SIG-M5 (cell line): ENCODE data around the gene CHRD.
"Not testable (repeated sequence)": the region's sequence is repeated elsewhere in the genome, so short reads cannot be mapped to it uniquely, and the experiment has no call there.

Source experiments
- DNase-seq: peaks from one replicate; lab custom pipeline; 2025; lab: John Stamatoyannopoulos, UW

The CHRD gene

DNA sequence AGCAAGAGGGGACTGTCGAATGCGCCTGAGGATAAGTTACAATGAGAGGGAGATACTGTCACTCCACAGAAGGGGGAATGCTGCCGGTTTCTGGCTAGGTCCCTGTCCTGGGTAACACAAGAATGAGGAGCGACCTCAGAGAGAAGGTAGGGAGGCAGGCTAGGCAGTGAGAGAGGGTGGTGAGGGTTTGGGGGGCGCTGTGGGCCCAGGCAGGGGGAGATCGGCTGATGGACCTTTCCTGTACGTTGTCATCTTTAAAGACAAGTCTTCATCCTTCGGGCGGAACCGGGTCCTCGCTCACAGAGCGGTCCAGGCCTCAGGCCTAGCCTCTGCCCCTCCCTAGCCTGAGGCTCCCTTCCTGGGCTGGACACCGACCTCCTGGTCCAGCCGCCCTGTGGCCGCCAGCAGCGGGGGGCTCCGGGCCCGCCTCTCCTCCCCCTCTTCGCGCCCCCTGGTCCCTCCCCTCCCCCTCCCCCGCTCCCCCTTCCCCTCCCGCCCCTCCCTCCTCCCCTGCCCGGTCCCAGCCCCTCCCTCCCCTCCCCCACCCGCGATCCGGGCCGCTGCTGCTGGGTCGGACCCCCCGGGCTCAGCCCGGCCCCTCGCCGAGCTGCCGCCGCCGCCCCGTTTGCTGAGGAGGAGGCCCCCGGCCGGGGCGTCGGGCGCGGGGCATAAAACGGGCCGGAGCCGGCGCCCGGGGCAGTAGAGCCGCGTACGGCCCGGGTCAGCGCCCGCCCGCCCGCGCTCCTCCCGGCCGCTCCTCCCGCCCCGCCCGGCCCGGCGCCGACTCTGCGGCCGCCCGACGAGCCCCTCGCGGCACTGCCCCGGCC lies at the start of gene CHRD:
CHRD (plus strand) TSS at position 697 of the 827 bp plus-strand sequence. CDS start 265 bp downstream, outside the sequence.
- DNase-seq: no peak

DNA sequence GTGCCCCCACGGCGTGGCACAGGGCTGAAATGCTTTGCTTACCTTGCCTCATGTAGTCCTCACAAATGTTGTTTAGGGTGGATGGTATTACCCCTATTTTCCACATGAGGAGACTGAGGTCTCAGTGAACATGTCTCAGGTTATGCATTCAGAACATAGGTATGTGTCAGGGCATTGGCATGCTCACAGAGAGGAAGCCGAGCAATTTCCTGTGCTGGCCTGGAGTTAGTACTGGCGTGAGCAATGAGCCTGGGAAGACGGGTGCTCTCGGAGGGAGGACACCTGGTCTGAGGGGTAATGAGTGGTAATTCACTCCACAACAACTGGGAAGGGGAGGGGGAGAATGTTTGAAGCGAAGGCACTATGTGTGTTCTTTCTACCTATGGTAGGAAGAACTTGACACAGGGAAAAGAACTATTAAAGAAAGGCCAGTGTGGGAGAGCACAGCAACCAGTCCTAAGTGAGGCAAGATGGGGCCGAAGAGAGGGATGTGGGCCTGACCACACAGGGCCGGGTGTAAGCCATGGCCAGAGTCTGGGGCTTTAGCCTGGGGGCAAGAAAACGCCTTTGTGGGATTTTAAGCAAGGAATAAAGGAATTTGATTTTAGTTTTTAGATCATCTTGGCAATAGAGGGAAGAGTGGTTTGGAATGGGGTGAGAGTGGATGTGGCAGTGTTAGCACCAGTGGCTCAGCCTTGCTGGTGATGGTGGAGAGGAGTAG lies 47.3 kb upstream of the CHRD start:
- no peak for DNase-seq

DNA sequence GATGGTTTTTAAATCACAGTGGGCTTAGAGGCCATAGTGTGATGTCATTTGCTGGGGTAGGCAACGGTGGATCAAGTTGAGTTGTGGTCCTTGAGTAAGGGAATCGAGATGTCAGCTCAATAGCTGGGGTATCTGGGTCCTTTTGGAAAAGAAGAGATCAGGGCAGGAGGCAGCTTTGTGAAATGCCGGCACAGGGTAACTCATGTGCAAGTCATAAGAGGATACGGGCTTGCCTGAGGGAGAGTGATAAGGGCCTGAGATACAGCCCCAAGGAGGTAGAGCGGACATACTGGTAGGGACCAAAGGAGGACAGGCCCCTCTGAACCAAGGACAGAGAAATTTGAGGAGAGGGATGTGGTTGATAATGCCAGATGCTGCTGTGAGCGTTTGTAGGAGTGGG lies 46.7 kb upstream of the CHRD start:
- DNase-seq: no peak

DNA sequence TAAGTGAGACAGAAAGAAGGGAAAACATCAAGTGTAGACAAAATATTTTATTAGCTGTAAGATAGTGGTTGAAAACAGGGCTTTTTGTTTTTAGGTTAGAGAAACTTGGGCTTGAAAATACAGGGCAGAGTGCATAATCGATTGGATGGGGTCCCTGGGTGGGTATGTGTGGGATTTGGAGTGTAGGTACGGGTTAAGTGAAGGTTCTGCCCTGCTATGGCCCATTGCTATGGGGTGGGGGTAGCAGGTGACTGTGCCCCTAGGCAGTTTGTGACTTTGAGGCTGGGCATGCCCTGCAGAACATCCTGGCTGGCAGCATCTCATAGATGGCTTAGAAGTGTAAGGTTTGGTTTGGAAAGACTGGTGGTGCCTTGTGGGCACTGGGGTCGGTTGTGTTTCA lies 46.2 kb upstream of the CHRD start:
- DNase-seq: no peak

DNA sequence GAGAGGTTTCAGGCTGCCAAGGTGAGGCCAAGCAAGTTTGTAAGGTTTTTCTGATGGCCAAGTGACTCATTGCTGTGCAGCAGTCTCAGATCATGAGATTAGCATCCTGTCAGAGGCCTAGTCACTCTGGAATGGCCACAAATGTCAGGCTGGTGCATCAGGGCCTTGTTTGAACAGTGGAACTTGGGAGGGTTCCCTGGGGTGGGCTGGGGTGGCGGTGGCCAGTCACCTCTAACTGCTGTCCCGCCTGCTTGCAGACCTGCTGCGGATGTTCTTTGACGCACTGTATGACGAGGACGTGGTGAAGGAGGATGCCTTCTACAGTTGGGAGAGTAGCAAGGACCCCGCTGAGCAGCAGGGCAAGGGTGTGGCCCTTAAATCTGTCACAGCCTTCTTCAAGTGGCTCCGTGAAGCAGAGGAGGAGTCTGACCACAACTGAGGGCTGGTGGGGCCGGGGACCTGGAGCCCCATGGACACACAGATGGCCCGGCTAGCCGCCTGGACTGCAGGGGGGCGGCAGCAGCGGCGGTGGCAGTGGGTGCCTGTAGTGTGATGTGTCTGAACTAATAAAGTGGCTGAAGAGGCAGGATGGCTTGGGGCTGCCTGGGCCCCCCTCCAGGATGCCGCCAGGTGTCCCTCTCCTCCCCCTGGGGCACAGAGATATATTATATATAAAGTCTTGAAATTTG lies 45.2 kb upstream of the CHRD start:
- no peak for DNase-seq

DNA sequence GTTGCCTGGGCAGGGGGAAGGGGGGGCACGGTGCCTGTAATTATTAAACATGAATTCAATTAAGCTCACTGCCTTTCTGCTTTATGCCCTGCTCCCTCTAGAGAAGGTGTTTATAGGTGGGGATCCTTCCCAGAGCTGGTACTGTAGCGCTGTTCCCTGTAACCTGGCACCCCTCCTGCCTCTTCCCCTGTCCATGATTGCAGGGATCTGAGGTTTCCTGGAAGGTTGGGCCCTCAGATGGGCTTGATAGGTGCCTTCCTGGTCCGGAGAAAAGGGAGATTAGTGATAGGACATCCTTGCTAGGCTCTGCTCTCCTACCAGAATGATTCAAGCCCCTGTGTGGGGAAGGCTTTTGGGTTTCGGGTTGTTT lies 44.6 kb upstream of the CHRD start:
- no peak for DNase-seq

DNA sequence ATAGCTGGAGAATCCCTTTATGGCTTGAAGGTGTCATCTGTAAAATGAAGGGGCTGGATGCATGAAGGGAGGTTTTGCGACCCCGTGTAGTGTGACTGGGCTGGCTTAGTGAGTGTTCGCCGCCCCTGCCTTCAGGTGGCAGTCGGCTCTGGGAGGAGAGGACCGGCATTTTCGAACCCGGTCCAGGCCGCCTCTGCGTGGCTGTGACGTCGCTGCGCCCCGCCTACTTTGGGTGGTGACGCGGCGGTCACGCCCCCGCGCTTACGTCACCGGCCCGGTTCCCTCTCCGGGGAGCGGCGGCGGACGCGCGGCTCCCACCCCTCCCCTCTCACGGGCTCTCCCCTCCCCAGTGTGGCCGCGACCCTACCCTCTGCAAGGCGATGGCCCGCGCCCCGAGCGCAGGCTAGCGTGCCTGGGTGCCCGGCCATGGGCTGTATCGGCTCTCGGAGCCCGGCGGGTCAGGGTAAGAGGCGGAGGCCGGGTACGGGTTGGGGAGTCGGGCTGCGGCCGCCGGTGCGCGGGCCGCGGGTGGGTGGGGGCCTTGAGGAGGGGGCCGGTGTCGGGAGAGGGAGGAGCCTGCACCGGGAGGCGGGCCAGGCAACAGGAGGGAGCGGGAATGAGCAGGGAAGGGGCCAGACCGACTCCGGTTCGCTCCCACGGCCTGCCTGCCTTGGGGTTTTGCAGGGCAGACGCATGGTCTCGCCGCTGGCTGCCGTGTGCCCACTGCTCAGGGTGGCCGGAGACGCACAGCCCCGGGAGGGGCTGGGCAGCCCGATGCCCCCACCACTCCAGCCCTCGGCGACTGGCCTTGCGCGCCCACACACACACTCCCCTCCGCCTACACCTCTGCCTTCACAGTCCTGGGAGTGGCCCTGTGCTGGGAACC lies 44.0 kb upstream of the CHRD start:
- no peak for DNase-seq

DNA sequence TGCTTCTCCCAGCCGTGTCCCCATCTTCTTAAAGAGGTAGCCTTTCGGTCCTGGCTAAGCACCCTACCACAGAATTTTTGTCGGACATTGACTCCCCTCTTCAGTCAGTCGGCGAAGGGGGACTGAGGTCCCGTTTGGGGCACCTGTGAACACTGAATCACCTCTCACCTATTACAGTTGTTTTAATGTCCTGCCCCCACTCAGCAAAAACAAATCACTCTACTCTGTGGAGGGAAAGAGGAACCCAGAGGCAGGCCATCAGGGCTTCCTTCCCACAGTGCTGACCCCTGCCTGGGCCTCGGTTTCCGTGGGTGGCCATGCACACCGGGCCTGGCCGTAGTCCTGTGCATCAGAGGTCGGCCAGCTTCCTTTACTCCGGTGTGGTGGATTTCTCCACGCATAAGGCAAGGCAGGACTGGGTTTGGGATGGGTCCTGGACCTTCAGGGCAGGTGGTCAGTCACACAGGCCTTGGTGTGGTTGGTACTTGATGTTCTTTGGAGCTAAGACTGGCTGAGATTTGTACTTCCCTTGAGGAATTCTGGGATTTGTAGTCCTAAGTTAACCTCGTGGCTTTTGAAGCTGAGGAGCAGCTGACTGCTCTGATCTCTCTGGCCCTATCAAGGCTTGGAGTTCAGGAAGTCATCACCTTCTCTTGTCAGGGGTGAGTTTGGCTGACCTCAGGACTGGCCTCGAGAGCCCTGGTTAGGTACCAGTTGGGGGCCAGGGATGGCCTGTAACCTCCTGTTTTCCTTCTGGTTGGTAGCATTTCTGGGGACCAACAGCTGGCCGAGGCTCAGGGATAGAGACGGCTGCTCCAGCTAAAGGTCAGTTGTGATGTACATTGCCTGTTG lies 43.1 kb upstream of the CHRD start:
- DNase-seq: no peak

DNA sequence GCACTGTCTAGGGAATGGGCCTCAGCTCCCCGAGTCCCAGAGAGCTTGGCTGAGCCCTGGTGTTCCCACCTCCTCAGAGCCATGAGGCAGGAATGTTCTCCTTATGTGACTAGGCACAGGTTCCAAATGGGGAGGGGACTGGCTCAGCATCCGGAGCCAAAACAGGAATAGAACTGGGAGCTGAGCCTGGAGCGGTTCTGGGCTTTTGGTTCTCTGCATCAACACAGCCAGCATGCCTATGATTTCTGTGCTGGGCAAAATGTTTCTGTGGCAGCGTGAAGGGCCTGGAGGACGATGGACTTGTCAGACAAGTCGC lies 42.5 kb upstream of the CHRD start, which contains the start of gene FAM131A:
FAM131A (plus strand) TSS at position 202 of the 316 bp plus-strand sequence; CDS start at position 233, 31 bp downstream.
- no peak for DNase-seq

DNA sequence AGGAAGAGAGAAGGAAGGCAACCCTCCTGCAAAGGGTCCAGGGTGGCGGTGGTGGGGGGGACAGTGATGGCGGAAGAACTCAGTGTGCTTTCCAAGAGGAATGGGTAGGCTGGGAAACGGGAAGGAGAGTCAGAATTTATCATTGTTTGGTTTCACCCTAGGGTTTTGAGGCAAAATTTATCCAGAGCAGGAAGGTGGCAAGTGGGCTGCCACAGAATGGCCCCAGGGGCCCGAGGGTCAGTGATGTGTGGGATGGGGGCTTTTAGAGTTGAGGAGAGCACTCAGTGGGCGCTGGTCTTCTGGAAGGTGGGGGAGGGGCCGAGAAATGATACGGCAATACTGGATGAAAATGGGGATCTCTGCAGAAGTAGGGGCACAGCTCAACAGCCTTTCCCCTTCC lies 41.9 kb upstream of the CHRD start:
- no peak for DNase-seq

DNA sequence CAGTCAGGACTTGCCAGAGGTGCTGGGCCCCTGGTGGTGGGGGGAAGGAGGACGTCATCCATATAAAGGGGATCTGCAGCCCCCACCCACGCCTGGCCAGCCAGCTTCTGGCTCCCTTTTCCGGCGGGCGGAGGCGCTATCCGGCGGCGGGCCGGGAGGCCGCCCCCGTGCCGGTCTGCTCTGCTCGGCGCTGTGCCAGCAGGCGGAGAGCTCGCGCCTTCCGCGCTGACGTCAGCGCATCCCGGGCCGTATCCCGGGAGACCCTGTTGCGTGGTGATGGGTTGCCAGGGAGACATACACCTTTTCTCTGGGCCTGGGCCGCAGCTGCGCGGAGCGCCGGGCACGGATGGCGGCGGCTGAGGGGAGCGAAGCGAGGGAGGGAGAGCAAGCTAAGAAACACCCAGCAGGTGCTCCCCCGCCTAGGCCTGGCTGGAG lies 41.3 kb upstream of the CHRD start:
- no peak for DNase-seq

DNA sequence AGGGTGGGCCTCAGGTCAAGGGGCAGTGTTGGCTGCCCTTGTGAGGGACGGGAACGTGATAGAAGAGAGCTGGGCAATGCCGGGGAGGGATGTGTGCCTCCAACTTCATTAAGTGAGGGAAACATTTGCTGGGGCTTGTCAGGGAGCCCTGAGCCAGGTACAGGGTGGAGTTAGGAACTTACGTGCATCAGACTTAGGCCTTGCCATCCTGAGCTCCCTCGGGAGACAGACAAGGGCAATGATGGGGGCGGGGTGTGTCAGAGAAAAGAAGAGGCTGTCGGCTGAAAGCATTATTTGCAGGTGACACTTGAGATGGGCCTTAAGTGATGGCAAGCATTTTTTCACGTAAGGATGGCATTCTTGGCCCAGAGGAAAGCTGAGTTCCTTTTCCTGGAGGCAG lies 40.9 kb upstream of the CHRD start:
- no peak for DNase-seq

DNA sequence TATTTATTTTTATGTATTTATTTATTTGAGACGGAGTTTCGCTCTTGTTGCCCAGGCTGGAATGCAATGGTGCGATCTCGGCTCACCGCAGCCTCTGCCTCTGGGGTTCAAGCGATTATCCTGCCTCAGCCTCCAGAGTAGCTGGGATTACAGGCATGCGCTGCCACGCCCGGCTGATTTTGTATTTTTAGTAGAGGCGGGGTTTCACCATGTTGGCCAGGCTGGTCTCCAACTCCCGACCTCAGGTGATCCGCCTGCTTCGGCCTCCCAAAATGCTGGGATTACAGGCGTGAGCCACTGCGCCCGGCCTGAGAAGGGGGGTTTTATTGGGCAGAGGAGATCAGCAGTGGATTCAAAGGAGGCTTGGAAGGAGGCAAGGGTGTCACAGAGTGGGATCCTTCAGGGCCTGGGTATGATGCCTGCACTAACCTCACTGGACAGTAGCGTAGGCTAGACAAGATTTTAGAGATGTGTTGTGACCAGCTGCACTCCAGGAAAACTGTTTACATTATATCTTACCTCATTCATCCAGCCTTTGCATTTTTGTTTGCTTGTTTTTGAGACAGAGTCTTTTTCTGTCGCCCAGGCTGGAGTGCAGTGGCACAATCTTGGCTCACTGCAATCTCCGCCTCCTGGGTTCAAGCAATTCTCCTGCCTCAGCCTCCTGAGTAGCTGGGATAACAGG lies 40.3 kb upstream of the CHRD start:
- DNase-seq: not testable (repeated sequence)

DNA sequence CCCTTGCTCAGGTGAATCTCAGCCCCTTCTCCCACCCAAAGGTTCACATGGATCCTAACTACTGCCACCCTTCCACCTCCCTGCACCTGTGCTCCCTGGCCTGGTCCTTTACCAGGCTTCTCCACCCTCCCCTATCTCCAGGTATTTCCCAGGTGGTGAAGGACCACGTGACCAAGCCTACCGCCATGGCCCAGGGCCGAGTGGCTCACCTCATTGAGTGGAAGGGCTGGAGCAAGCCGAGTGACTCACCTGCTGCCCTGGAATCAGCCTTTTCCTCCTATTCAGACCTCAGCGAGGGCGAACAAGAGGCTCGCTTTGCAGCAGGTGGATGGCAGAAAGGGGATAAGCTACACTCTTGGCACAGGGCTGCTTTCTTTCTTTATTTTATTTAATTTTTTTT lies 37.9 kb upstream of the CHRD start:
- DNase-seq: no peak

DNA sequence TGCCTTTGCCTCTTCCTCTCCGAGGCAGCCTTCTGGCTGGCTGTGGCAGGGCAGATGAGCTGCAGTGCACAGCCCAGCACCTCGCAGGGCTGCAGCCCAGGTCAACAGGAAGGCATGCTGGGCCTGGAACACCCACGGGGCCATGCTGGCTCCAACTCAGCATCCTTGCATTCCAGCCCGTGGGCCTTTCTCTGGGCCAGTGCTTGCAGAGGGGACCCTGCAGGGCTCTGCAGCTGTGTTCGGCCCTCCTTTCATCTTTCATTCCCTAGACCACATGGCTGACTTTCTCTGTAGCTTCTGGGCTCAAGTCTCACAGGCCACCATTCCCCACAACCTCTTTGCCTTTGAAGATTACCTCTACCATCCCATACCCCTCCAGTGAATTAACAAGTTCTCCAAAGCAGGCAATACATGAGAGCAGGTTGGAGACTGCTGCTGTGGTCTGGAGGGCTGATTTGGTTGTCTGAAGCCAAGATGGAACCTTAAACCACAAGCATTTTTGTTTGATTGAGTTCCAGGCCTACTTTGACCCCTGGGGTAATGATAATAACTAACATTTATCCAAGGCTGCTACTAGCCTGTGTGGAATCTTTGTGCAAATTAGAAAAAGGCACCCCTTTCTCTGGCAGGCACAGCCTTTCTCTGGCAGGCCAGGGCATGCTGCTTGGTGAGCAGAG lies 36.5 kb upstream of the CHRD start:
- no peak for DNase-seq

DNA sequence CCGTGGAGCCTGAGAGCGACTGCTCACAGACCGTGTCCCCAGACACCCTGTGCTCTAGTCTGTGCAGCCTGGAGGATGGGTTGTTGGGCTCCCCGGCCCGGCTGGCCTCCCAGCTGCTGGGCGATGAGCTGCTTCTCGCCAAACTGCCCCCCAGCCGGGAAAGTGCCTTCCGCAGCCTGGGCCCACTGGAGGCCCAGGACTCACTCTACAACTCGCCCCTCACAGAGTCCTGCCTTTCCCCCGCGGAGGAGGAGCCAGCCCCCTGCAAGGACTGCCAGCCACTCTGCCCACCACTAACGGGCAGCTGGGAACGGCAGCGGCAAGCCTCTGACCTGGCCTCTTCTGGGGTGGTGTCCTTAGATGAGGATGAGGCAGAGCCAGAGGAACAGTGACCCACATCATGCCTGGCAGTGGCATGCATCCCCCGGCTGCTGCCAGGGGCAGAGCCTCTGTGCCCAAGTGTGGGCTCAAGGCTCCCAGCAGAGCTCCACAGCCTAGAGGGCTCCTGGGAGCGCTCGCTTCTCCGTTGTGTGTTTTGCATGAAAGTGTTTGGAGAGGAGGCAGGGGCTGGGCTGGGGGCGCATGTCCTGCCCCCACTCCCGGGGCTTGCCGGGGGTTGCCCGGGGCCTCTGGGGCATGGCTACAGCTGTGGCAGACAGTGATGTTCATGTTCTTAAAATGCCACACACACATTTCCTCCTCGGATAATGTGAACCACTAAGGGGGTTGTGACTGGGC lies 35.1 kb upstream of the CHRD start:
- DNase-seq: no peak

DNA sequence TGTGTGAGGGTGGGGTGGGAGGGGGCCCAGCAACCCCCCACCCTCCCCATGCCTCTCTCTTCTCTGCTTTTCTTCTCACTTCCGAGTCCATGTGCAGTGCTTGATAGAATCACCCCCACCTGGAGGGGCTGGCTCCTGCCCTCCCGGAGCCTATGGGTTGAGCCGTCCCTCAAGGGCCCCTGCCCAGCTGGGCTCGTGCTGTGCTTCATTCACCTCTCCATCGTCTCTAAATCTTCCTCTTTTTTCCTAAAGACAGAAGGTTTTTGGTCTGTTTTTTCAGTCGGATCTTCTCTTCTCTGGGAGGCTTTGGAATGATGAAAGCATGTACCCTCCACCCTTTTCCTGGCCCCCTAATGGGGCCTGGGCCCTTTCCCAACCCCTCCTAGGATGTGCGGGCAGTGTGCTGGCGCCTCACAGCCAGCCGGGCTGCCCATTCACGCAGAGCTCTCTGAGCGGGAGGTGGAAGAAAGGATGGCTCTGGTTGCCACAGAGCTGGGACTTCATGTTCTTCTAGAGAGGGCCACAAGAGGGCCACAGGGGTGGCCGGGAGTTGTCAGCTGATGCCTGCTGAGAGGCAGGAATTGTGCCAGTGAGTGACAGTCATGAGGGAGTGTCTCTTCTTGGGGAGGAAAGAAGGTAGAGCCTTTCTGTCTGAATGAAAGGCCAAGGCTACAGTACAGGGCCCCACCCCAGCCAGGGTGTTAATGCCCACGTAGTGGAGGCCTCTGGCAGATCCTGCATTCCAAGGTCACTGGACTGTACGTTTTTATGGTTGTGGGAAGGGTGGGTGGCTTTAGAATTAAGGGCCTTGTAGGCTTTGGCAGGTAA lies 34.3 kb upstream of the CHRD start:
- DNase-seq: no peak
